ENCODE data around the gene LSS.
"Not testable (repeated sequence)": the region's sequence is repeated elsewhere in the genome, so short reads cannot be mapped to it uniquely, and the experiment has no call there.

Gene LSS

DNA sequence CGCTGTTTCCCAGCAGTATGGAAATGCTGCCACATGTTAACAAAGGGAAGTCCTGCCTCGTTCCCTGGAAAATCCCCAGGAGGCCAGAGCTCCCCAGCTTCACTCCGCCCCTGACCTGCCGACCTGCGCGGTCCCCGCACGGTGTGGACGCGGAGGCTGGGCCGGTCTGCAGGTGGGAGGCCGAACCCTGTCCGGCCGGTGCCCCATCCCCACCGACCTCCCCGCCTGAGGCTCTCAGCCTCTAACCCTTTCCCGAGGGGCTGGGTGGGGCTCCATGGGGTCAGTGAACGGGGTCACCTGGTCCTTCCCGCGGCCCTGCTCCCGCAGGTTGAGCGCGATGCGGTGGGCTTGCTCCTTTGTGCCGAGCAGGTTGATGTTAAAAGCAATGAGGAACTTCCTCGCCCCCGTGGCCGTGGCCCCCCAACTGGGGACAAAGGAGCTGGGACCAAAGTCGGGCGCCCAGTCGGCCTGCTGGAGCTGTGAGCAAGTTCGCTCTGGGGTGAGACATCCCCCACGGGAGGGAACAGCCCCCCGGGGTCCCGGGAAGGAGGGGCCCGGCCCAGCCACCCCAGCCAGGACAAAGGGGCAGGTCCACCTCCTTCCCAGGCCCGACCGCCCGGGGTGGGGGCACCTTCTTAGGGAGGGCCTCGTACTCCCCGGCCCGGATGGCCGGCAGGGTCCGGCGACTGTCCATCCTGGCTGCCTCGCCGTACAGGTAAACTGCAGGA is 77.1 kb downstream of the LSS start:
- no peak for DNase-seq

- DNase-seq, result no peak
These were observed 78.0 kb downstream of the LSS start for GRCh38 chr21:46150491-46151121.

DNA sequence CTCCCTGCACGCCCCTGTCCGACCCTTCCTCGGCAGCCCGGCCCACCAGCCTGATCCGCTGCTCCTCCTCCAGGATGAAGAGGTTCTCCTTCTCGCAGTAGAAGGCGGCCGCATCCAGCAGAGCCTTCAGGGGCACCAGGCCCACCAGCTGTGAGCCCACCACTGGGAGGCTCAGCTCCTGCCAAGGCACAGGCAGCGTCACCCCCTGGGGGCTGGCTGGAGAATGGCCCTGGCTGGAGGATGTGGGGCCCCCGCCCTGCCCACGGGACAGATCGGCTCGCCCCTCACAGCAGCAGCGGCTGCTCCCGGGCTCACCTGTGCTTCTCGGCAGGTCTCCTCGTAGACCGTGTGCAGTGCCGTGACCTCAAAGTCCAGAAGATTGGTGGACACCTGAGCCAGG is 78.5 kb downstream of the LSS start:
- DNase-seq, result no peak

GRCh38 chr21:46149205-46149901 is 79.2 kb downstream of the LSS start:
- DNase-seq, result no peak

- no peak for DNase-seq
These were observed 80.5 kb downstream of the LSS start for GRCh38 chr21:46148106-46148505.

DNA sequence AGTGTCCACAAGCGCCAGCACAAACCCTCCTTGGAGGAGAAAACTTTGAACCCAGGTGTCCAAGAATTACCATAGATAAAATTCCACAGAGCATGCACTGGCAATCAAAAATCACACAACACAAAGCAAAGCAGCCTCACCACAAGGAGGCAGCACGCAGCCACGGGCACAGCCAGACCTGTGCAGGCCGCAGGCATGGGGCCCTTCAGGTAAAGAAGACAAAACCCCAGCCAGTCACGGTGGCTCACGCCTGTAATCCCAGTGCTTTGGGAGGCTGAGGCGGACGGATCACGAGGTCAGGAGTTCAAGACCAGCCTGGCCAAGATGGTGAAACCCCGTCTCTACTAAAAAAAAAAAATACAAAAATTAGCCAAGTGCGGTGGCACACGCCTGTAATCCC is 81.1 kb downstream of the LSS start:
- DNase-seq, result peak; percentile 49

- DNase-seq, result no peak
These were observed 81.7 kb downstream of the LSS start for GRCh38 chr21:46146856-46147255.

DNA sequence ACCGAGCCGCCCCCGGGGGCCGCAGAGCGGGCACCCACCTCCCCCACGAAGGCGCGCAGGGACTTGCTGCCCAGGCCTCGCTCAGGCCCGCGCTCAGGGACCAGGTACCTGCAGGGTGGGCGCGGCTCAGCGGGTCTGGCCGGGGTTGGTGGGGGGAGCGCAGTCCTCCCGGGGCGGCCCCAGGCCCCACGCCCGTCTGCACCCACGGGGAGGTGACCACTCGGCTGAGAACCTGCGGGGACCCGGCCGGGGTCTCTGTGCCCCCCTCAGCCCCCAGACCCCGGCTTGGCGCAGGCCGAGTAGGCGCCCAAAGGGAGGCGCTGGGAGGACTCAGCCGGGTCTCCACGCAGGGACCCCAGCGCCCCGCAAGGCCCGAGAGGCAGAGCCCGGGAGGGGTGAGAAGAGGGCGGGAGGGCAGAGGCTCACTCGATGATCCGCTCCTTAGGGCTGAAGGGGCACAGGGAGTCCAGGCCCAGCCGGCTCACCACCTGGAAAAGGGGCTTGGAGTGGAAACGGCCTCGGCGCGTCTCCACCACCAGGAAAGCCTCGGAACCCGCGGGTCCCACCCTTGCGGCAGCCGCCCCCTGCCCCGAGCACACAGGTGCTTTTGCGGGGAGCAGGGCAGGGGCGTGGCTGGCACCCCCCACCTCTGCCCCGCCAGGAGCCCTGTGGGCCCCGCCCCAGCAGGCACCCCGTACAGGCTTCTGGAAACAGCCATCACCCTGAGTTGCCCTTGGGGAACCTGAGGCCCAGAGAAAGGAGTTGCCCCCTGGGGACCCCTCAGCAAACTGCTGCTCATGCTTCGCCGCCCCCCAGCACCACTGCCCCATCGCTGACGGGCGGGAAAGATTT is 82.5 kb downstream of the LSS start:
- no peak for DNase-seq

- no peak for DNase-seq
These were observed 83.3 kb downstream of the LSS start for GRCh38 chr21:46145159-46145839.

- DNase-seq, result no peak
These were observed 84.0 kb downstream of the LSS start for GRCh38 chr21:46144464-46145070.

- no peak for DNase-seq
These were observed 85.7 kb downstream of the LSS start for GRCh38 chr21:46142582-46143473.

DNA sequence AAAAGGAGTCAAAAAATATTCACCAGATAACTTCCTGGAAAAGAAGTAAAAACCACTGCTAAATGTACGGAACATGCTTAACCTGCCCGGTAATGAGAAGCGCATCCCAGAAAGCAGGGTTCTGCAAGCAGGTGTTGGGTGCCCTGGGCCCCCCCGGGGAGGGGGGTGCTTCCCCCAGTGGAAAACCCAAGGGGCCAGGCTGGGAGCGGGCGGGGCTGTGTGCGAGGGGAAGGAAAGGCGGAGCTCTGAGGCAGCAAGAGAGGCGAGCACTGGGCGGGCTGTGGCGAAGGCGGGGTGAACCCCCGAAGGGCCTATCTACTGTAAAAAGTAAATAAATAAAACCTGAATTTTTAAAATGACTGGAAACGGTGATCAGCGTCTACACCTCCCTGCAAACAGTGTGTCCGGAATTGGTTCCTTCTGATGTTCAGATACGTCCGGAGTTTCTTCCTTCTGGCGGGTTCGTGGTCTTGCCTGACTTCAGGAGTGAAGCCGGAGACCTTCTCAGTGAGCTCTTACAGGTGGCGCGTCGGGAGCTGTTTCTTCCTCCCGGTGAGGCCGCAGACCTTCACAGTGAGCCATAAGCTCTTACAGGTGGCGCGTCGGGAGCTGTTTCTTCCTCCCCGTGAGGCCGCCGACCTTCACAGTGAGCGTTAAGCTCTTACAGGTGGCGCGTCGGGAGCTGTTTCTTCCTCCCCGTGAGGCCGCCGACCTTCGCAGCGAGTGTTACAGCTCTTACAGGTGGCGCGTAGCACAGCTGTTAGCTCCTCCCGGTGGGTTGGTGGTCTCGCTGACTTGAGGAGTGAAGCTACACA is 86.6 kb downstream of the LSS start:
- DNase-seq, result no peak

DNA sequence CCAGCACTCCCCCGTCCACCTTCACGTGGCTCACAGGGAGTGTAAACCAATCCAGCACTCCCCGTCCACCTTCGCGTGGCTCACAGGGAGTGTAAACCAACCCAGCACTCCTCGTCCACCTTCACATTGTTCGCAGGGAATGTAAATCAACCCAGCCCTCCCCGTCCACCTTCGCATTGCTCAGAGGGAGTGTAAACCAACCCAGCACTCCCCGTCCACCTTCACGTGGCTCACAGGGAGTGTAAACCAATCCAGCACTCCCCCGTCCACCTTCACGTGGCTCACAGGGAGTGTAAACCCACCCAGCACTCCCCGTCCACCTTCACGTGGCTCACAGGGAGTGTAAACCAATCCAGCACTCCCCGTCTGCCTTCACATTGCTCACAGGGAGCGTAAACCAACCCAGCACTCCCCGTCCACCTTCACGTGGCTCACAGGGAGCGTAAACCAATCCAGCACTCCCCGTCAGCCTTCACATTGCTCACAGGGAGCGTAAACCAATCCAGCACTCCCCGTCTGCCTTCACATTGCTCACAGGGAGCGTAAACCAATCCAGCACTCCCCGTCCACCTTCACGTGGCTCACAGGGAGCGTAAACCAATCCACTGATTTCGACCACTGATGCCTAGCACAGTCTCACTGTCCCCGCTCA is 88.1 kb downstream of the LSS start:
- DNase-seq, result not testable (repeated sequence)

- DNase-seq, result no peak
These were observed 88.9 kb downstream of the LSS start for GRCh38 chr21:46139686-46140085.

DNA sequence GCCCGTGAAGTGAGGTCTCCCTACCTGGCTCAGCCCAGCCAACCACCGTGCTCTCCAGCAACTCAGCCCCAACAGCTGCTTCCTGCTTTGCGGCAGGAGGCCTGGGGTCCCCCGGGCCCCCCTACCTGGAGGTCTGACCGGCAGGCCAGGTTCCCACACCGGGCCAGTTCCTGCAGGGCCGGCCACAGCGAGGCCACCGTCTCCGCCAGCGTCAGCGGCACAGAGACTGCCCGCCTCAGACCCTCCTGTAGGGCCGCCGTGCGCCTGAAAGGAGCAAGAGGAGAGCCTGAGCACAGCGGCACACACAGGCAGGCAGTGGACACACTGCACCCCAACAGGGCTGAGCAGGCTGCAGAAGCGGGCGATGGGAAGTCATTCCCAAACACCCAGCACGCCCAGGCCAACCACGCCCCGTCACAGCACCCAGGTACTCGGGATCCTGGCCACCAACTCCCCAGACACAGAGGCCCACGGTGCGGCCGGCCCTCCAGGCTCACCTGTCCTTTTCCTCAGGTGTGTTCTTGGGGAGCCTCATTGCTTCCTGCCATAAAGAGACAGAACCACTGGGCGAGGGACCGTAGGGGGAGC is 90.1 kb downstream of the LSS start:
- no peak for DNase-seq
